ENCODE data around the gene TRAF4. TPM values are rescaled to one million over a fixed set of nuclear protein-coding genes. Genes with fewer than 3 reads are reported as not detected.
"Not testable (repeated sequence)": the region's sequence is repeated elsewhere in the genome, so short reads cannot be mapped to it uniquely, and the experiment has no call there.

The TRAF4 gene
- total RNA-seq, 1 experiment from 2014 or later: 104 TPM

- BruUV-seq (replicated peaks); H3K4me1 ChIP-seq (ENCODE audit: insufficient read depth, low read length); H3K27me3 ChIP-seq (ENCODE audit: low read length); H3K79me2 ChIP-seq (ENCODE audit: low read length); H2AFZ ChIP-seq (ENCODE audit: low read length); ATAC-seq; intact Hi-C loops (cut with micrococcal nuclease); H3K36me3 ChIP-seq (ENCODE audit: low read depth, low read length); H3K9me2 ChIP-seq (replicated peaks; ENCODE audit: low read length); H3K4me2 ChIP-seq (ENCODE audit: low read length); POLR2A ChIA-PET (ENCODE audit: unreplicated experiment); H3K9ac ChIP-seq (ENCODE audit: low read length); H3K27ac ChIP-seq (ENCODE audit: low read length); H3F3A ChIP-seq (ENCODE audit: low read length, unreplicated experiment); H4K20me1 ChIP-seq (ENCODE audit: low read length); H3K9me3 ChIP-seq (ENCODE audit: low read length); DNase-seq; H3K4me3 ChIP-seq (ENCODE audit: low read length): not testable (repeated sequence)
- CTCF ChIA-PET: interaction anchor here (1.5 kb wide), 1 partner anchor 9 kb away, joined by 5 read pairs; the partner anchor contains the start of gene TLCD1
Measured at GRCh38 chr17:28735913-28736769, 7.7 kb upstream of the TRAF4 start.

- Histone ChIP-seq H3K36me3 (ENCODE audit: low read depth, low read length) (no peaks in the 10 kb centered on the region), H3K4me3 (ENCODE audit: low read length) (no peak overlapping the region), H2AFZ (ENCODE audit: low read length) (no peak overlapping the region), H3K4me2 (ENCODE audit: low read length) (no peak overlapping the region), H3K27me3 (ENCODE audit: low read length) (no peaks in the 10 kb centered on the region), H3K27ac (ENCODE audit: low read length) (no peak overlapping the region), H4K20me1 (ENCODE audit: low read length) (no peaks in the 10 kb centered on the region), H3K79me2 (ENCODE audit: low read length) (no peaks in the 10 kb centered on the region), H3K9me3 (ENCODE audit: low read length) (no peaks in the 10 kb centered on the region), H3K4me1 (ENCODE audit: insufficient read depth, low read length) (peaks cover 9% of the 10 kb centered on the region; the same call in 1 of the 2 replicates), H3K9me2 (replicated peaks; ENCODE audit: low read length) (no peaks in the 10 kb centered on the region), H3F3A (ENCODE audit: low read length, unreplicated experiment) (no peaks in the 10 kb centered on the region), H3K9ac (ENCODE audit: low read length) (no peak overlapping the region)
- POLR2A ChIA-PET (ENCODE audit: unreplicated experiment): no interaction called here
- no peak for DNase-seq
- TF ChIP-seq CTCF (conservative IDR thresholded peaks at IDR 0.05; ENCODE audit: low read depth, low read length) (no peak), EZH2phosphoT487 (IDR thresholded peaks at IDR 0.05; ENCODE audit: borderline replicate concordance, low read length) (no peak), EZH2 (IDR thresholded peaks at IDR 0.05; ENCODE audit: low read length, unreplicated experiment) (no peak)
- intact Hi-C loops (cut with micrococcal nuclease): no loop called here
- ATAC-seq: no peak
- no TSS peak for BruUV-seq (replicated peaks)
- CTCF ChIA-PET: no interaction called here
Measured at GRCh38 chr17:28737316-28737715, 6.5 kb upstream of the TRAF4 start.

GRCh38 chr17:28737770-28738679 is 5.8 kb upstream of the TRAF4 start:
- Histone ChIP-seq H3K27ac (ENCODE audit: low read length) (no peak overlapping the region), H3K9me3 (ENCODE audit: low read length) (no peaks in the 10 kb centered on the region), H3K4me3 (ENCODE audit: low read length) (no peak overlapping the region), H3K79me2 (ENCODE audit: low read length) (no peaks in the 10 kb centered on the region), H3K4me2 (ENCODE audit: low read length) (no peak overlapping the region), H4K20me1 (ENCODE audit: low read length) (no peaks in the 10 kb centered on the region), H3K9me2 (replicated peaks; ENCODE audit: low read length) (no peaks in the 10 kb centered on the region), H3K27me3 (ENCODE audit: low read length) (no peaks in the 10 kb centered on the region), H3K36me3 (ENCODE audit: low read depth, low read length) (no peaks in the 10 kb centered on the region), H3K9ac (ENCODE audit: low read length) (no peak overlapping the region), H2AFZ (ENCODE audit: low read length) (no peak overlapping the region), H3F3A (ENCODE audit: low read length, unreplicated experiment) (no peaks in the 10 kb centered on the region), H3K4me1 (ENCODE audit: insufficient read depth, low read length) (peaks cover 12% of the 10 kb centered on the region; the same call in 1 of the 2 replicates)
- intact Hi-C loops (cut with micrococcal nuclease): no loop called here
- ATAC-seq: no peak
- no TSS peak for BruUV-seq (replicated peaks)
- POLR2A ChIA-PET (ENCODE audit: unreplicated experiment): no interaction called here
- no peak for DNase-seq
- CTCF ChIA-PET: no interaction called here
- TF ChIP-seq EZH2phosphoT487 (IDR thresholded peaks at IDR 0.05; ENCODE audit: borderline replicate concordance, low read length) (no peak), EZH2 (IDR thresholded peaks at IDR 0.05; ENCODE audit: low read length, unreplicated experiment) (no peak), CTCF (conservative IDR thresholded peaks at IDR 0.05; ENCODE audit: low read depth, low read length) (no peak)

Data from PC-3 (cell line).